Lower leg skin (tissue), 4 donors: ENCODE results near the gene TPSG1. TPM values are rescaled to one million over a fixed set of nuclear protein-coding genes. Genes with fewer than 3 reads are reported as not detected.

Experiments used
- DNase-seq, 2 donors: peaks; one replicate each; pipeline ENCODE4 v3.0.0-alpha.2; 2019; ENCODE audit warnings: low spot score in 2 of 2
- H3K4me3 ChIP-seq: fragments of 200-600 bp; sonication (generic); 2 replicates; pipeline ENCODE4 v1.5.1; 2017; ENCODE audit warnings: mild to moderate bottlenecking, low read depth; ENCODE audit not compliant: poor library complexity, severe bottlenecking
- POLR2A ChIP-seq, 2 donors: fragments of 450-650 bp; IDR thresholded peaks; one replicate each; pipeline ENCODE4 v1.6.1; 2016 to 2017; ENCODE audit warnings: antibody characterized with exemption in 2 of 2, mild to moderate bottlenecking in 1 of 2, moderate library complexity in 1 of 2
- WGBS, 2 donors: methylation state at CpG; one replicate each; pipeline ENCODE4 v1.1.5; 2018; 5-methylcytosine and 5-hydroxymethylcytosine counted together
- intact Hi-C: fragments of 100-400 bp; cut with DNase I; formaldehyde crosslinking; loops from one replicate; pipeline ENCODE4 v1.15.0; 2023; ENCODE audit warnings: low total_unique reads
- total RNA-seq, 4 donors: library from RNA; depleted of rRNA; stranded (reverse); fragments of >200 nt; gene quantifications; one replicate each; pipeline ENCODE4 v1.1.0, GENCODE V29; 2016
- TF ChIP-seq, protein P1 (sequence below), 3 donors: fragments of 450-650 bp; IDR thresholded peaks; one replicate each; pipeline ENCODE4 v1.5.1; 2016; ENCODE audit warnings: antibody characterized with exemption in 3 of 3, mild to moderate bottlenecking in 3 of 3, moderate library complexity in 2 of 3

Gene TPSG1
- total RNA-seq, 4 donors from 2014 or later = 0.32 to 1.5 (median 1.1) TPM; not detected in 1

DNA sequence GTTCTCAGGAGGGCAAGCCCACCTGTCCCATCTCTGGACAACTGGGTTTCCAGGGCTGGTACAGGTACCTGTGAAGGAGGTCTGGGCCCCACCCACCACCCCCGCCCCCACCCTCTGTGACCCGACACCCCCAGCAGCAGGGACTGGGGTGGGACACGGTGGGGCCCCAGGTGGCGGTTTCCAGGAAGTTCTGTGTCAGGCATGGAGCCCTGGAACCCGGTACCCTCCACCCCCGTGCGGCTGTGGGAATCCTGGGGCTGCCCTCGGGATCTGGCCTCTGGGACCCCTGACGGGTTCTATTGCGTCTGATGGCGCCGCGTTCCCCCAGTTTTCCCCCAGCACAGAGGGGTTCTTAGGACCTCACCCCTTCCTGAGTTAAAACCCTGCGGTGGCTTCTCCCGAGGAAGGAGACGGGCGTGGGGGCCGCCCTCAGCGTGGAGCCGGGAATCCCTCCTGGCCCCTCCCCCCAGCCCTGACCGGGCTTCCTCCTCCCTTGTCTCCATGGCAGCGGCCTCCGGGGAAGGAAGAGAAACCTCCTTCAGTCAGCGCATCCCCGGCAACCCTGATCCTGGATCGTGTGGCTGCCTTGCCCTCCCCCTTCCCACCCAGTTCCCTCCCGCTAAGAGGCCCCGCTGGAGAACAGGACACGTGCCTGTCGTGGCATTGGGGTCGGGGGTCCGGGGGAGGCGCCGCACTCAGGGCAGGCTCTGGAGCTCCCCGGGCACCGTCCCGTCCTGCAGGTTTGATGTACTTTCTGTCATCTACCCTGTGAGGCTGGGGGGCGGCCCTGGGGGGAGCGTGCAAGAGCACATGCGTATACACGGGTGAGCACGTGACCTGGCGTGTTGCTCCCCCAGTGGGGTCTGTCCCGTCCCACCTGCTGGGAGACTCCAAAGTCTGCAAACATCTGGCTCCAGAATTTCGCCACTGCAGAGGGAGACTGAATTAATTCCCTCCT lies 41.8 kb downstream of the TPSG1 start:
- intact Hi-C loops = loop anchor here (10.0 kb wide), 1 partner anchor 348 kb away; no protein-coding TSS in a partner anchor
- no peak for DNase-seq
- TF ChIP-seq POLR2A (IDR thresholded peaks at IDR 0.05) = no peak
- TF ChIP-seq, protein P1, sequence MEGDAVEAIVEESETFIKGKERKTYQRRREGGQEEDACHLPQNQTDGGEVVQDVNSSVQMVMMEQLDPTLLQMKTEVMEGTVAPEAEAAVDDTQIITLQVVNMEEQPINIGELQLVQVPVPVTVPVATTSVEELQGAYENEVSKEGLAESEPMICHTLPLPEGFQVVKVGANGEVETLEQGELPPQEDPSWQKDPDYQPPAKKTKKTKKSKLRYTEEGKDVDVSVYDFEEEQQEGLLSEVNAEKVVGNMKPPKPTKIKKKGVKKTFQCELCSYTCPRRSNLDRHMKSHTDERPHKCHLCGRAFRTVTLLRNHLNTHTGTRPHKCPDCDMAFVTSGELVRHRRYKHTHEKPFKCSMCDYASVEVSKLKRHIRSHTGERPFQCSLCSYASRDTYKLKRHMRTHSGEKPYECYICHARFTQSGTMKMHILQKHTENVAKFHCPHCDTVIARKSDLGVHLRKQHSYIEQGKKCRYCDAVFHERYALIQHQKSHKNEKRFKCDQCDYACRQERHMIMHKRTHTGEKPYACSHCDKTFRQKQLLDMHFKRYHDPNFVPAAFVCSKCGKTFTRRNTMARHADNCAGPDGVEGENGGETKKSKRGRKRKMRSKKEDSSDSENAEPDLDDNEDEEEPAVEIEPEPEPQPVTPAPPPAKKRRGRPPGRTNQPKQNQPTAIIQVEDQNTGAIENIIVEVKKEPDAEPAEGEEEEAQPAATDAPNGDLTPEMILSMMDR (IDR thresholded peaks at IDR 0.05) = no peak
- WGBS, 2 donors = 36 to 42% methylated on average over 18 to 39 of the region's 45 CpGs
- H3K4me3 ChIP-seq = no peak overlapping the region

- DNase-seq = no peak
Observed at GRCh38 chr16:1182316-1182671, 42.8 kb downstream of the TPSG1 start.

GRCh38 chr16:1181404-1182315 lies 43.4 kb downstream of the TPSG1 start:
- DNase-seq = no peak
- no peak overlapping the region for H3K4me3 ChIP-seq
- 56 to 62% methylated on average over 39 of the region's 39 CpGs for WGBS, 2 donors
- no peak for TF ChIP-seq POLR2A (IDR thresholded peaks at IDR 0.05)
- TF ChIP-seq, protein P1 (IDR thresholded peaks at IDR 0.05) = no peak
- intact Hi-C loops = loop anchor here (10.0 kb wide), 1 partner anchor 347 kb away; no protein-coding TSS in a partner anchor

More at GRCh38 chr16:1182316-1182671, 42.8 kb downstream of the TPSG1 start:
- no peak for TF ChIP-seq POLR2A (IDR thresholded peaks at IDR 0.05)
- TF ChIP-seq, protein P1 (IDR thresholded peaks at IDR 0.05) = no peak
- H3K4me3 ChIP-seq = no peak overlapping the region
- intact Hi-C loops = loop anchor here (10.0 kb wide), 1 partner anchor 347 kb away; no protein-coding TSS in a partner anchor
- 28 to 40% methylated on average over 18 to 19 of the region's 19 CpGs for WGBS, 2 donors

- 53 to 64% methylated on average over 18 to 31 of the region's 38 CpGs for WGBS, 2 donors
- DNase-seq = no peak
- TF ChIP-seq, protein P1 (IDR thresholded peaks at IDR 0.05) = no peak
- TF ChIP-seq POLR2A (IDR thresholded peaks at IDR 0.05) = no peak
- H3K4me3 ChIP-seq = no peak overlapping the region
- intact Hi-C loops = loop anchor here (10.0 kb wide), 1 partner anchor 346 kb away; no protein-coding TSS in a partner anchor
Observed at GRCh38 chr16:1180549-1181403, 44.3 kb downstream of the TPSG1 start.
